Measurements from ENCODE around the gene NUTF2.
A peak's percentile ranks its signal among the peaks of the same experiment; 100 is the strongest.
"Not testable (repeated sequence)": the region's sequence is repeated elsewhere in the genome, so short reads cannot be mapped to it uniquely, and the experiment has no call there.

Gene NUTF2

GRCh38 chr16:67888331-67888730 is 41.6 kb downstream of the NUTF2 start:
- DNase-seq: no peak

- DNase-seq: no peak
These were observed 45.6 kb downstream of the NUTF2 start for GRCh38 chr16:67892375-67892774.

- peak; percentile 92 to 94 for DNase-seq
These were observed 46.4 kb downstream of the NUTF2 start, which contains the start of gene PSKH1 for GRCh38 chr16:67892899-67893742. Gene PSKH1 (plus strand): TSS chr16:67893254. CDS start chr16:67908750, 15,496 bp downstream.

GRCh38 chr16:67893743-67894399 is 47.1 kb downstream of the NUTF2 start:
- no peak for DNase-seq

GRCh38 chr16:67897231-67897630 is 50.5 kb downstream of the NUTF2 start:
- DNase-seq: no peak

- DNase-seq: no peak
These were observed 55.0 kb downstream of the NUTF2 start for GRCh38 chr16:67901734-67902133.

- DNase-seq: no peak
These were observed 56.1 kb downstream of the NUTF2 start for GRCh38 chr16:67902831-67903230.

GRCh38 chr16:67907397-67908180 is 60.9 kb downstream of the NUTF2 start:
- DNase-seq: no peak

- no peak for DNase-seq
These were observed 62.5 kb downstream of the NUTF2 start for GRCh38 chr16:67909056-67909742.

GRCh38 chr16:67910158-67910557 is 63.4 kb downstream of the NUTF2 start:
- DNase-seq: peak in 1 of 2 experiments; percentile 39

- no peak for DNase-seq
These were observed 68.2 kb downstream of the NUTF2 start for GRCh38 chr16:67914758-67915495.

- not testable (repeated sequence) for DNase-seq
These were observed 68.7 kb downstream of the NUTF2 start for GRCh38 chr16:67915496-67915769.

GRCh38 chr16:67915831-67916723 is 69.3 kb downstream of the NUTF2 start:
- no peak for DNase-seq

GRCh38 chr16:67917140-67917851 is 70.6 kb downstream of the NUTF2 start:
- no peak for DNase-seq

- DNase-seq: peak; percentile 35 to 37
These were observed 71.1 kb downstream of the NUTF2 start for GRCh38 chr16:67917852-67918236.

GRCh38 chr16:67919622-67920221 is 73.0 kb downstream of the NUTF2 start:
- peak in 1 of 2 experiments; percentile 18 for DNase-seq

All from SHP77 (cell line).